Activated CD8-positive, alpha-beta T cell treated with anti-CD3 and anti-CD28 coated beads for 36 hours (primary cell): ENCODE data around the gene COL20A1. TPM values are rescaled to one million over a fixed set of nuclear protein-coding genes. Genes with fewer than 3 reads are reported as not detected.

ENCODE experiments used
- ATAC-seq: fragments of 200-7000 bp; cut with Tn5 transposase; one replicate; pipeline ENCODE4 v1.10.0; 2021; ENCODE audit warnings: mild to moderate bottlenecking, moderate library complexity
- CTCF ChIA-PET: fragments of 350-600 bp; sonication (Branson Sonifier 250); formaldehyde crosslinking; loops from one replicate; lab custom pipeline; 2021; ENCODE audit warnings: antibody characterized with exemption; lab: Charles Lee
- POLR2A ChIA-PET: fragments of 350-600 bp; sonication (Branson Sonifier 250); formaldehyde crosslinking; loops from one replicate; lab custom pipeline; 2021; ENCODE audit warnings: antibody characterized with exemption; lab: Charles Lee
- DNase-seq: peaks from one replicate; pipeline ENCODE4 v3.0.0-alpha.2; 2020
- H3K27ac Mint-ChIP-seq: one replicate; pipeline ENCODE4 v1.8.0; 2021; ENCODE audit warnings: mild to moderate bottlenecking, mixed read lengths
- H3K27me3 Mint-ChIP-seq: one replicate; pipeline ENCODE4 v1.8.0; 2021; ENCODE audit warnings: mixed read lengths
- H3K36me3 Mint-ChIP-seq: one replicate; pipeline ENCODE4 v1.8.0; 2021; ENCODE audit warnings: low read depth, mixed read lengths
- H3K4me1 Mint-ChIP-seq: one replicate; pipeline ENCODE4 v1.8.0; 2021; ENCODE audit warnings: low read depth, mixed read lengths
- H3K4me3 Mint-ChIP-seq: one replicate; pipeline ENCODE4 v1.8.0; 2021; ENCODE audit warnings: mild to moderate bottlenecking, moderate library complexity, mixed read lengths
- H3K9me3 Mint-ChIP-seq: one replicate; pipeline ENCODE4 v1.8.0; 2021; ENCODE audit warnings: mixed read lengths
- CTCF ChIP-seq: fragments of 200-600 bp; IDR thresholded peaks from one replicate; pipeline ENCODE4 v1.8.0; 2022; ENCODE audit warnings: antibody characterized with exemption, mild to moderate bottlenecking
- intact Hi-C: fragments of 100-400 bp; cut with micrococcal nuclease; formaldehyde crosslinking; loops from one replicate; pipeline ENCODE4 v1.10.0; 2022
- total RNA-seq, 2 experiments: library from RNA; stranded (reverse); gene quantifications; one replicate each; pipeline ENCODE4 v1.2.3, GENCODE V29; 2021

COL20A1 gene
- total RNA-seq, 2 experiments from 2014 or later, result 0.04 TPM; not detected in 1

DNA sequence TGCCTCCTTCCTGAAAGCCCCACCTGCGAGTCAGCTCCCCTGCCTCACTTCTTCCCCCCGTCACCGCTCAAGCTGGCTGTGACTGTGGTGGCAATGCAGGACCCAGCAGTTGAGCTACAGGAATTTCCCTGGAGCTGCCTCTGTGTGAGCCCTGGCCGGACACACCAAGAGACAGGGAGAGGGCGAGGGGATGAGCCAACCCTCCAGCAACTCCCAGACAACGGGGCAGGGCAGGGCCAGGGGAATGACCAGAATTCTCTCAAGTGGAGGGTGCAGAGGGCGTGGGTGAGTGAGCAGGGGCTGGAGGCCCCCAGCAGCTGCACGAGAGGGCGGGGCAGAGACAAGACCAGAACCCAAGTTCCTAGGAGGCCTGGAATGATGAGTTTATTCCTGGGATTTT, 25.3 kb upstream of the COL20A1 start:
- intact Hi-C loops, result no loop called here
- Mint-ChIP-seq H3K9me3 (no peaks in the 10 kb centered on the region), H3K27me3 (peaks cover 8% of the 10 kb centered on the region), H3K36me3 (no peaks in the 10 kb centered on the region), H3K4me1 (peaks cover 5% of the 10 kb centered on the region), H3K27ac (no peak overlapping the region), H3K4me3 (no peak overlapping the region)
- ATAC-seq (no peak), DNase-seq (no peak)
- no peak for TF ChIP-seq CTCF
- POLR2A ChIA-PET, result interaction anchor here (0.6 kb wide), 1 partner anchor 87 kb away, joined by 3 read pairs; no protein-coding TSS in a partner anchor
- CTCF ChIA-PET, result interaction anchor here (1.5 kb wide), 1 partner anchor 51 kb away, joined by 3 read pairs; no protein-coding TSS in a partner anchor

- intact Hi-C loops, result no loop called here
- H3K4me1 Mint-ChIP-seq, result peaks cover 5% of the 10 kb centered on the region
- POLR2A ChIA-PET, result no interaction called here
- ATAC-seq (no peak), DNase-seq (no peak)
- no peaks in the 10 kb centered on the region for H3K36me3 Mint-ChIP-seq
- CTCF ChIA-PET, result interaction anchor here (1.3 to 1.5 kb wide), 2 partner anchors 45 to 51 kb away, joined by 3 to 6 read pairs; no protein-coding TSS in a partner anchor
- H3K4me3 Mint-ChIP-seq, result no peak overlapping the region
- no peaks in the 10 kb centered on the region for H3K9me3 Mint-ChIP-seq
- TF ChIP-seq CTCF, result no peak
- H3K27ac Mint-ChIP-seq, result no peak overlapping the region
- H3K27me3 Mint-ChIP-seq, result peaks cover 5% of the 10 kb centered on the region
Observed at GRCh38 chr20:63268256-63268655, 24.7 kb upstream of the COL20A1 start.

DNA sequence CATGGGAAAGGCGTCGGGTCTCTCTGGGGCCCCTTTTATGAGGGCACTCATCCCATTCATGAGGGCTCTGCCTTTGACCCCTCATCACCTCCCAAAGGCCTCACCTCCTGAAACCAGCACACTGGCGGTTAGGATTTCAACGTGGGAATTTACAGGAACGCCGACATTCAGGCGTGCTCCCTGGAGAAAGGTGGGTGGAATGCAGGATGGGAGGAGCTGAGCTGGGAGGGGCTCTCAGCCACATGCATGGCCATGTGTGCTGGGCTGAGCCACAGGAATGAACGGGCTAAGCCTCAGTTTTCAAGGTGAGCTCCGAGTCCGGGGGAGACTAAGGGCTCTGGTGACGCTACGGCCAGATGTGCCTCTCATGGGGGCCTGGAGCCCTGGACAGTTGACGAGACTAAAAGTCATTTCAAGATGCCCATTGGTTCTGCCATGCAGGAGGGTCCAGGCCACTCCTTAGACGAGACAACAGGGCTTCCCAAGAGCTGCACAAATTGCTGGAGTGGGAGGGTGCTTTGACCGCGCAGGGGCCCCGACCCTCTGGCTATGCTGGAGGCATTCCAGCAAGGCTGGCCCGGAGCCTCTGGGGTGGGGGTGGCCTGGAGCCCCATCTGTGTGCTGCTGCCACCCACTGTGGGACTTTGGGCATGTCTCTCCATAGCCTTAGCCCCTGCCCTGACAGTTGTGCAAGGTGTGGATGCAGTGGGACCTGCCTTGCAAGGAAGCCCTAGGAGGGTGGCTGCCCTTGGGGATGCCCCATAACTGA, 24.1 kb upstream of the COL20A1 start:
- no peaks in the 10 kb centered on the region for H3K36me3 Mint-ChIP-seq
- H3K27ac Mint-ChIP-seq, result no peak overlapping the region
- ChIA-PET POLR2A (no interaction called here), CTCF (interaction anchor here (1.3 to 1.5 kb wide), 2 partner anchors 46 to 52 kb away, joined by 3 to 6 read pairs; no protein-coding TSS in a partner anchor)
- H3K4me3 Mint-ChIP-seq, result no peak overlapping the region
- H3K9me3 Mint-ChIP-seq, result no peaks in the 10 kb centered on the region
- DNase-seq (no peak), ATAC-seq (no peak)
- intact Hi-C loops, result no loop called here
- H3K4me1 Mint-ChIP-seq, result peaks cover 9% of the 10 kb centered on the region
- H3K27me3 Mint-ChIP-seq, result peaks cover 5% of the 10 kb centered on the region
- TF ChIP-seq CTCF, result no peak

- CTCF ChIA-PET, result interaction anchor here (2.3 to 4.1 kb wide), 2 partner anchors 36 to 46 kb away, joined by 9 to 23 read pairs; no protein-coding TSS in a partner anchor
- POLR2A ChIA-PET, result no interaction called here
- Mint-ChIP-seq H3K27me3 (peaks cover 3% of the 10 kb centered on the region), H3K36me3 (no peaks in the 10 kb centered on the region), H3K27ac (no peak overlapping the region), H3K4me3 (no peak overlapping the region), H3K9me3 (no peaks in the 10 kb centered on the region), H3K4me1 (peaks cover 17% of the 10 kb centered on the region)
- DNase-seq, result no peak
- TF ChIP-seq CTCF, result no peak
- ATAC-seq, result no peak
- intact Hi-C loops, result no loop called here
Observed at GRCh38 chr20:63269724-63270123, 23.3 kb upstream of the COL20A1 start.
